A172 (cell line): Measurements from ENCODE around the gene CPLX4. TPM values are rescaled to one million over a fixed set of nuclear protein-coding genes. Genes with fewer than 3 reads are reported as not detected.

Experiments
- DNase-seq: peaks from one replicate; pipeline ENCODE4 v3.0.0-alpha.2; 2015; ENCODE audit warnings: low spot score
- total RNA-seq: library from RNA; depleted of rRNA; stranded (reverse); fragments of >200 nt; shearing (Covaris generic); gene quantifications from 2 replicates; pipeline ENCODE4 v1.2.3, GENCODE V29; 2014; rRNA removed

Gene CPLX4
- not detected in 2 replicates for total RNA-seq

GRCh38 chr18:59318460-59319050 is at the start of gene CPLX4:
CPLX4 (minus strand) TSS chr18:59318649; CDS start chr18:59318462, 187 bp downstream.
- no peak for DNase-seq

- no peak for DNase-seq
Measured at GRCh38 chr18:59360381-59360780, 41.9 kb upstream of the CPLX4 start.

- no peak for DNase-seq
Measured at GRCh38 chr18:59359576-59359952, 41.1 kb upstream of the CPLX4 start.

GRCh38 chr18:59358712-59359575 is 40.5 kb upstream of the CPLX4 start, which contains the start of gene LMAN1:
LMAN1 (minus strand) TSS chr18:59359265; CDS start chr18:59359244, 21 bp downstream.
- DNase-seq, result peak; percentile 76

GRCh38 chr18:59358414-59358711 is 39.9 kb upstream of the CPLX4 start:
- peak; percentile 22 for DNase-seq

- DNase-seq, result peak; percentile 34
Measured at GRCh38 chr18:59357928-59358327, 39.5 kb upstream of the CPLX4 start.

- DNase-seq, result no peak
Measured at GRCh38 chr18:59354731-59355130, 36.3 kb upstream of the CPLX4 start.

GRCh38 chr18:59353079-59353680 is 34.7 kb upstream of the CPLX4 start:
- no peak for DNase-seq

- DNase-seq, result no peak
Measured at GRCh38 chr18:59352250-59352855, 33.9 kb upstream of the CPLX4 start.

GRCh38 chr18:59345556-59345955 is 27.1 kb upstream of the CPLX4 start:
- DNase-seq, result no peak

GRCh38 chr18:59344996-59345395 is 26.5 kb upstream of the CPLX4 start:
- DNase-seq, result no peak

- DNase-seq, result no peak
Measured at GRCh38 chr18:59343926-59344325, 25.5 kb upstream of the CPLX4 start.

- no peak for DNase-seq
Measured at GRCh38 chr18:59340817-59341216, 22.4 kb upstream of the CPLX4 start.

GRCh38 chr18:59340312-59340711 is 21.9 kb upstream of the CPLX4 start:
- no peak for DNase-seq

GRCh38 chr18:59332986-59333385 is 14.5 kb upstream of the CPLX4 start:
- no peak for DNase-seq

GRCh38 chr18:59328683-59329082 is 10.2 kb upstream of the CPLX4 start:
- DNase-seq, result no peak

- DNase-seq, result no peak
Measured at GRCh38 chr18:59325965-59326364, 7.5 kb upstream of the CPLX4 start.

- no peak for DNase-seq
Measured at GRCh38 chr18:59324623-59324971, 6.1 kb upstream of the CPLX4 start.

- DNase-seq, result no peak
Measured at GRCh38 chr18:59323931-59324622, 5.6 kb upstream of the CPLX4 start.

GRCh38 chr18:59311631-59312030 is 6.8 kb downstream of the CPLX4 start:
- DNase-seq, result peak; percentile 10

GRCh38 chr18:59308938-59309260 is 9.6 kb downstream of the CPLX4 start:
- no peak for DNase-seq

- DNase-seq, result peak; percentile 13
Measured at GRCh38 chr18:59308248-59308937, 10.1 kb downstream of the CPLX4 start.
